ENCODE results near the gene HBZ.

GRCh38 chr16:175011-175949 is 22.8 kb downstream of the HBZ start:
- TF ChIP-seq, protein P1, sequence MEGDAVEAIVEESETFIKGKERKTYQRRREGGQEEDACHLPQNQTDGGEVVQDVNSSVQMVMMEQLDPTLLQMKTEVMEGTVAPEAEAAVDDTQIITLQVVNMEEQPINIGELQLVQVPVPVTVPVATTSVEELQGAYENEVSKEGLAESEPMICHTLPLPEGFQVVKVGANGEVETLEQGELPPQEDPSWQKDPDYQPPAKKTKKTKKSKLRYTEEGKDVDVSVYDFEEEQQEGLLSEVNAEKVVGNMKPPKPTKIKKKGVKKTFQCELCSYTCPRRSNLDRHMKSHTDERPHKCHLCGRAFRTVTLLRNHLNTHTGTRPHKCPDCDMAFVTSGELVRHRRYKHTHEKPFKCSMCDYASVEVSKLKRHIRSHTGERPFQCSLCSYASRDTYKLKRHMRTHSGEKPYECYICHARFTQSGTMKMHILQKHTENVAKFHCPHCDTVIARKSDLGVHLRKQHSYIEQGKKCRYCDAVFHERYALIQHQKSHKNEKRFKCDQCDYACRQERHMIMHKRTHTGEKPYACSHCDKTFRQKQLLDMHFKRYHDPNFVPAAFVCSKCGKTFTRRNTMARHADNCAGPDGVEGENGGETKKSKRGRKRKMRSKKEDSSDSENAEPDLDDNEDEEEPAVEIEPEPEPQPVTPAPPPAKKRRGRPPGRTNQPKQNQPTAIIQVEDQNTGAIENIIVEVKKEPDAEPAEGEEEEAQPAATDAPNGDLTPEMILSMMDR (IDR thresholded peaks at IDR 0.05 in 2 of 3, conservative IDR thresholded peaks at IDR 0.05 in 1 of 3; ENCODE audit: borderline replicate concordance in 1 of 3, insufficient read depth in 1 of 3, low read depth in 2 of 3, low read length in 2 of 3) = no peak
- TF ChIP-seq, protein P2, sequence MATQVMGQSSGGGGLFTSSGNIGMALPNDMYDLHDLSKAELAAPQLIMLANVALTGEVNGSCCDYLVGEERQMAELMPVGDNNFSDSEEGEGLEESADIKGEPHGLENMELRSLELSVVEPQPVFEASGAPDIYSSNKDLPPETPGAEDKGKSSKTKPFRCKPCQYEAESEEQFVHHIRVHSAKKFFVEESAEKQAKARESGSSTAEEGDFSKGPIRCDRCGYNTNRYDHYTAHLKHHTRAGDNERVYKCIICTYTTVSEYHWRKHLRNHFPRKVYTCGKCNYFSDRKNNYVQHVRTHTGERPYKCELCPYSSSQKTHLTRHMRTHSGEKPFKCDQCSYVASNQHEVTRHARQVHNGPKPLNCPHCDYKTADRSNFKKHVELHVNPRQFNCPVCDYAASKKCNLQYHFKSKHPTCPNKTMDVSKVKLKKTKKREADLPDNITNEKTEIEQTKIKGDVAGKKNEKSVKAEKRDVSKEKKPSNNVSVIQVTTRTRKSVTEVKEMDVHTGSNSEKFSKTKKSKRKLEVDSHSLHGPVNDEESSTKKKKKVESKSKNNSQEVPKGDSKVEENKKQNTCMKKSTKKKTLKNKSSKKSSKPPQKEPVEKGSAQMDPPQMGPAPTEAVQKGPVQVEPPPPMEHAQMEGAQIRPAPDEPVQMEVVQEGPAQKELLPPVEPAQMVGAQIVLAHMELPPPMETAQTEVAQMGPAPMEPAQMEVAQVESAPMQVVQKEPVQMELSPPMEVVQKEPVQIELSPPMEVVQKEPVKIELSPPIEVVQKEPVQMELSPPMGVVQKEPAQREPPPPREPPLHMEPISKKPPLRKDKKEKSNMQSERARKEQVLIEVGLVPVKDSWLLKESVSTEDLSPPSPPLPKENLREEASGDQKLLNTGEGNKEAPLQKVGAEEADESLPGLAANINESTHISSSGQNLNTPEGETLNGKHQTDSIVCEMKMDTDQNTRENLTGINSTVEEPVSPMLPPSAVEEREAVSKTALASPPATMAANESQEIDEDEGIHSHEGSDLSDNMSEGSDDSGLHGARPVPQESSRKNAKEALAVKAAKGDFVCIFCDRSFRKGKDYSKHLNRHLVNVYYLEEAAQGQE (IDR thresholded peaks at IDR 0.05; ENCODE audit: low read depth) = no peak
- TF ChIP-seq FOSL1 (IDR thresholded peaks at IDR 0.05; ENCODE audit: low read depth) (no peak), POLR2AphosphoS5 (IDR thresholded peaks at IDR 0.05; ENCODE audit: low read depth, low read length) (no peak), CEBPB (IDR thresholded peaks at IDR 0.05; ENCODE audit: low read depth) (no peak), RAD21 (IDR thresholded peaks at IDR 0.05; ENCODE audit: low read depth) (no peak), EGR1 (IDR thresholded peaks at IDR 0.05; ENCODE audit: low read depth) (no peak), SIN3A (IDR thresholded peaks at IDR 0.05; ENCODE audit: low read depth) (no peak), EZH2 (IDR thresholded peaks at IDR 0.05) (no peak), ZNF274 (IDR thresholded peaks at IDR 0.05; ENCODE audit: low read depth, low read length) (no peak), EZH2phosphoT487 (IDR thresholded peaks at IDR 0.05; ENCODE audit: borderline replicate concordance) (no peak)

All from HCT116 (cell line).